IMR-90 (cell line): ENCODE data around the gene POLD1. TPM values are rescaled to one million over a fixed set of nuclear protein-coding genes. Genes with fewer than 3 reads are reported as not detected.
"Not testable (repeated sequence)": the region's sequence is repeated elsewhere in the genome, so short reads cannot be mapped to it uniquely, and the experiment has no call there.

Experiments
- ATAC-seq: fragments of 200-7000 bp; cut with Tn5 transposase; 2 replicates; pipeline ENCODE4 v1.9.1; 2020; ENCODE audit warnings: low read depth, mild to moderate bottlenecking, moderate library complexity
- BruUV-seq: library from RNA; stranded (reverse); fragments of 400-500 nt; replicated peaks from 2 replicates; lab custom pipeline; 2021; lab: Mats Ljungman, UMichigan
- CTCF ChIA-PET: fragments of 300-600 bp; formaldehyde crosslinking; extraction: SDS; loops from one replicate; lab custom pipeline; 2021; ENCODE audit warnings: antibody characterized with exemption; lab: Yijun Ruan, JAX
- POLR2A ChIA-PET: fragments of 300-600 bp; sonication (Branson Sonifier 250); formaldehyde crosslinking; loops from one replicate; lab custom pipeline; 2022; ENCODE audit warnings: antibody characterized with exemption; ENCODE audit not compliant: unreplicated experiment; lab: Charles Lee
- DNase-seq: peaks from one replicate; pipeline ENCODE4 v3.0.0; 2013
- H2AFZ ChIP-seq: replicated peaks from 2 replicates; pipeline ENCODE3; 2013; ENCODE audit warnings: low read length, mild to moderate bottlenecking; ENCODE audit not compliant: poor library complexity
- H2AK5ac ChIP-seq: 2 replicates; pipeline ENCODE4 v1.6.1; 2013; ENCODE audit warnings: low read depth, low read length, inconsistent platforms
- H2AK9ac ChIP-seq: replicated peaks from 2 replicates; pipeline ENCODE3; 2013; ENCODE audit warnings: mild to moderate bottlenecking, low read depth, low read length, moderate library complexity; ENCODE audit not compliant: poor library complexity
- H2BK120ac ChIP-seq: 2 replicates; pipeline ENCODE4 v1.6.1; 2013; ENCODE audit warnings: low read depth, low read length, inconsistent platforms
- H2BK15ac ChIP-seq: 3 replicates; pipeline ENCODE4 v1.6.1; 2013; ENCODE audit warnings: low read depth, low read length, inconsistent platforms
- H2BK20ac ChIP-seq: 2 replicates; pipeline ENCODE4 v1.6.1; 2013; ENCODE audit warnings: low read depth, mild to moderate bottlenecking, inconsistent platforms, low read length, moderate library complexity
- H2BK5ac ChIP-seq: 2 replicates; pipeline ENCODE4 v1.6.1; 2013; ENCODE audit warnings: mild to moderate bottlenecking, low read depth, low read length, inconsistent platforms; ENCODE audit not compliant: poor library complexity, severe bottlenecking
- H3K14ac ChIP-seq: replicated peaks from 2 replicates; pipeline ENCODE4 v1.6.1; 2013; ENCODE audit warnings: low read depth, low read length, inconsistent platforms
- H3K18ac ChIP-seq: 2 replicates; pipeline ENCODE4 v1.6.1; 2013; ENCODE audit warnings: low read depth, low read length, control low read depth
- H3K23ac ChIP-seq: 2 replicates; pipeline ENCODE4 v1.6.1; 2013; ENCODE audit warnings: low read depth, low read length, inconsistent platforms
- H3K27ac ChIP-seq: 2 replicates; pipeline ENCODE4 v1.5.1; 2013; ENCODE audit warnings: mild to moderate bottlenecking, control low read depth, low read length; ENCODE audit not compliant: insufficient read depth
- H3K27me3 ChIP-seq: 2 replicates; pipeline ENCODE4 v1.6.1; 2013; ENCODE audit warnings: low read length; ENCODE audit not compliant: control insufficient read depth, insufficient read depth
- H3K36me3 ChIP-seq: 2 replicates; pipeline ENCODE4 v1.6.1; 2013; ENCODE audit warnings: low read length, mixed read lengths; ENCODE audit not compliant: control insufficient read depth, insufficient read depth
- H3K4ac ChIP-seq: 2 replicates; pipeline ENCODE4 v1.6.1; 2013; ENCODE audit warnings: low read depth, low read length, inconsistent platforms
- H3K4me1 ChIP-seq: 2 replicates; pipeline ENCODE4 v1.6.1; 2013; ENCODE audit warnings: low read length, mixed read lengths; ENCODE audit not compliant: control insufficient read depth, insufficient read depth
- H3K4me2 ChIP-seq: 2 replicates; pipeline ENCODE4 v1.6.1; 2013; ENCODE audit warnings: low read depth, mild to moderate bottlenecking, control low read depth, low read length, moderate library complexity
- H3K4me3 ChIP-seq: 2 replicates; pipeline ENCODE4 v1.5.1; 2013; ENCODE audit warnings: low read depth, mild to moderate bottlenecking, control low read depth, low read length, moderate library complexity; ENCODE audit not compliant: insufficient read depth
- H3K56ac ChIP-seq: 2 replicates; pipeline ENCODE4 v1.6.1; 2013; ENCODE audit warnings: low read length, inconsistent platforms; ENCODE audit not compliant: insufficient read depth; ENCODE audit errors: extremely low read depth
- H3K79me1 ChIP-seq, 2 experiments: 2 replicates each; pipeline ENCODE4 v1.6.1; 2013; ENCODE audit warnings: low read length in 2 of 2, inconsistent platforms in 1 of 2, low read depth in 1 of 2
- H3K9ac ChIP-seq: 2 replicates; pipeline ENCODE4 v1.6.1; 2013; ENCODE audit warnings: low read depth, low read length, control low read depth
- H3K9me1 ChIP-seq: 2 replicates; pipeline ENCODE4 v1.6.1; 2013; ENCODE audit warnings: low read length, inconsistent platforms; ENCODE audit not compliant: insufficient read depth
- H3K9me3 ChIP-seq: 2 replicates; pipeline ENCODE4 v1.6.1; 2013; ENCODE audit warnings: low read length; ENCODE audit not compliant: control insufficient read depth, insufficient read depth
- H4K20me1 ChIP-seq: 2 replicates; pipeline ENCODE4 v1.6.1; 2013; ENCODE audit warnings: low read length, inconsistent platforms; ENCODE audit not compliant: insufficient read depth
- H4K5ac ChIP-seq: 2 replicates; pipeline ENCODE4 v1.6.1; 2013; ENCODE audit warnings: mild to moderate bottlenecking, low read depth, low read length, control low read depth
- H4K8ac ChIP-seq, 2 experiments: 2 replicates each; pipeline ENCODE4 v1.6.1; 2013; ENCODE audit warnings: low read depth in 2 of 2, low read length in 2 of 2, control low read depth in 1 of 2, inconsistent platforms in 1 of 2
- H4K91ac ChIP-seq: 2 replicates; pipeline ENCODE4 v1.6.1; 2013; ENCODE audit warnings: low read depth, low read length, inconsistent platforms; ENCODE audit not compliant: insufficient read depth
- WGBS, 2 experiments: methylation state at CpG; one replicate each; pipeline versions ENCODE4 v1.1.5 to v1.1.7; 2013; ENCODE audit warnings: missing lambda C conversion rate in 2 of 2; ENCODE audit not compliant: insufficient read length in 1 of 2; ENCODE audit errors: extremely low coverage in 2 of 2; 5-methylcytosine and 5-hydroxymethylcytosine counted together
- dilution Hi-C: fragments of 300-500 bp; cut with HindIII; formaldehyde crosslinking; loops from one replicate; pipeline ENCODE4 v1.14.3; 2018; ENCODE audit warnings: low sequenced_read_pairs; ENCODE audit not compliant: unreplicated experiment
- in situ Hi-C: fragments of 300-500 bp; cut with MboI; formaldehyde crosslinking; loops from 3 replicates; pipeline ENCODE4 v1.14.3; 2019; ENCODE audit warnings: low sequenced_read_pairs, inconsistent platforms, mixed read lengths
- intact Hi-C: fragments of 100-400 bp; cut with micrococcal nuclease; formaldehyde crosslinking; loops from 2 replicates; pipeline ENCODE4 v1.10.0; 2022
- polyA plus RNA-seq, 3 experiments: library from polyadenylated mRNA; depleted of rRNA; stranded (reverse); fragments of >200 nt; gene quantifications; 2 replicates each; pipeline ENCODE4 v1.2.3, GENCODE V29; 2012; ENCODE audit warnings: low replicate concordance in 1 of 3
- total RNA-seq: library from RNA; depleted of rRNA; stranded (reverse); fragments of >200 nt; gene quantifications from 2 replicates; pipeline ENCODE4 v1.2.3, GENCODE V29; 2012

The POLD1 gene
- total and polyA plus RNA-seq, 2 of the 4 experiments (the other 2 are of a cell fraction) = 13.8 to 28.9 TPM

DNA sequence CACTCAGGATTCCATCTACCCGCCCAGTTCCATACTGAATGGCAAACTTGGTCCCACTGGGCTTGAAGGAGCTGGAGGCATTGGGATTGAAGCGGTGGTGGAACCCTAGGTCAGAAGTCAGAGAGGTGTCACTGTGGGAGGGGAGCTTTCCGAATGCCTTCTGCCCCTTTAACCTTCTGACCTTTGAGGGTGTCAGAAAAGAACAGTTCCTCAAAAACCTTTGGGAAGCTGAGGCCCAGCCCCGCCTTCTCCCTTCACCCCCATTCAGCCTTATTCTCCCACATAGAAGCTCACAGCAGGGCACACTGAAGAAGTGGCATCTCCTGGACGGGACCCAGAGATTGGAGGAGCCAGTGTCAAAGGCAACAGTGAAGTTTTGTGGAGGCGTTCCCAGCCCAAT is 47.1 kb upstream of the POLD1 start:
- POLR2A ChIA-PET = not testable (repeated sequence)

More for the DNA sequence above, 47.1 kb upstream of the POLD1 start:
- H2BK5ac ChIP-seq, H3K9me1 ChIP-seq, H3K79me1 ChIP-seq, H3K36me3 ChIP-seq, H2BK20ac ChIP-seq, H3K4me3 ChIP-seq, H2BK120ac ChIP-seq, H2AK5ac ChIP-seq, CTCF ChIA-PET, H3K9me3 ChIP-seq, dilution Hi-C loops, H3K9ac ChIP-seq, H4K5ac ChIP-seq, H2AFZ ChIP-seq, H4K91ac ChIP-seq, H3K56ac ChIP-seq, H3K4ac ChIP-seq, H3K27me3 ChIP-seq, intact Hi-C loops, H3K4me1 ChIP-seq, H2AK9ac ChIP-seq, H4K8ac ChIP-seq, H3K14ac ChIP-seq, H3K18ac ChIP-seq, H3K27ac ChIP-seq, H2BK15ac ChIP-seq, BruUV-seq, H3K4me2 ChIP-seq, H3K23ac ChIP-seq, DNase-seq, in situ Hi-C loops, ATAC-seq, H4K20me1 ChIP-seq: not testable (repeated sequence)
- no CpG with 5 or more reads among the region's 6 CpGs for WGBS, 2 experiments
